ENCODE results near the gene INTS3. TPM values are rescaled to one million over a fixed set of nuclear protein-coding genes. Genes with fewer than 3 reads are reported as not detected.

INTS3 gene
- total and polyA plus RNA-seq, 11 donors = 19.6 to 41.8 (median 30.7) TPM

GRCh38 chr1:153752571-153753195 lies 24.8 kb downstream of the INTS3 start:
- DNase-seq (no peak), ATAC-seq (peak in 3 of 4 donors; percentile 7 to 25 (median 19))
- intact Hi-C loops (cut with DNase I) = loop anchor here in 3 of 10 donors (5.0 to 10.0 kb wide), 4 partner anchors 55 to 408 kb away; partner anchors contain the start of genes NPR1 (in 1 of the 3) and PGLYRP4 (in 1 of the 3)

GRCh38 chr1:153754266-153754665 lies 26.4 kb downstream of the INTS3 start:
- intact Hi-C loops (cut with DNase I) = loop anchor here in 3 of 10 donors (5.0 to 10.0 kb wide), 4 partner anchors 57 to 409 kb away; partner anchors contain the start of genes NPR1 (in 1 of the 3) and PGLYRP4 (in 1 of the 3)

More at GRCh38 chr1:153752571-153753195, 24.8 kb downstream of the INTS3 start:
- WGBS, 4 donors = 51 to 61% (median 58%) methylated on average over 8 of the region's 8 CpGs
- H3K4me3 ChIP-seq = no peak overlapping the region
- peaks cover 0 to 95% (median 85%) of the 10 kb centered on the region in 9 donors for H3K36me3 ChIP-seq
- H3K27me3 ChIP-seq = no peaks in the 10 kb centered on the region
- no peak for TF ChIP-seq POLR2A (IDR thresholded peaks at IDR 0.05)
- no peak for TF ChIP-seq CTCF (IDR thresholded peaks at IDR 0.05)
- peak overlapping the region in 11 of 12 donors; percentile 26 to 74 (median 71) for H3K27ac ChIP-seq
- H3K9me3 ChIP-seq = no peaks in the 10 kb centered on the region
- H3K4me1 ChIP-seq = peaks cover 14 to 51% (median 39%) of the 10 kb centered on the region in 12 donors

GRCh38 chr1:153760440-153760839 lies 32.6 kb downstream of the INTS3 start:
- Histone ChIP-seq H3K27ac (no peak overlapping the region), H3K36me3 (peaks cover 0 to 100% (median 99%) of the 10 kb centered on the region in 9 donors), H3K4me1 (peaks cover 0 to 23% (median 12%) of the 10 kb centered on the region in 12 donors), H3K27me3 (no peaks in the 10 kb centered on the region), H3K9me3 (no peaks in the 10 kb centered on the region), H3K4me3 (no peak overlapping the region)
- TF ChIP-seq CTCF (IDR thresholded peaks at IDR 0.05) = no peak
- intact Hi-C loops (cut with DNase I) = loop anchor here in 1 of 10 donors (2.0 kb wide), 1 partner anchor 14 kb away; the partner anchor contains the start of gene SLC27A3
- DNase-seq (no peak), ATAC-seq (no peak)
- WGBS, 4 donors = 93 to 98% (median 95%) methylated on average over 4 of the region's 4 CpGs

More at GRCh38 chr1:153754266-153754665, 26.4 kb downstream of the INTS3 start:
- no peak for ATAC-seq
- no peaks in the 10 kb centered on the region for H3K27me3 ChIP-seq
- peaks cover 14 to 37% (median 28%) of the 10 kb centered on the region in 12 donors for H3K4me1 ChIP-seq
- no peak overlapping the region for H3K4me3 ChIP-seq
- no peak for DNase-seq
- 89 to 97% (median 93%) methylated on average over 2 of the region's 2 CpGs for WGBS, 4 donors
- H3K9me3 ChIP-seq = no peaks in the 10 kb centered on the region
- no peak overlapping the region for H3K27ac ChIP-seq
- peaks cover 0 to 96% (median 88%) of the 10 kb centered on the region in 9 donors for H3K36me3 ChIP-seq
- TF ChIP-seq CTCF (IDR thresholded peaks at IDR 0.05) = no peak

Data from heart left ventricle (tissue), 16 donors.